Neural cell (in vitro differentiated cells): ENCODE data around the gene TSPAN11. TPM values are rescaled to one million over a fixed set of nuclear protein-coding genes. Genes with fewer than 3 reads are reported as not detected.

Experiments
- H2AFZ ChIP-seq: fragments of 200-600, 300-800 bp; sonication (generic), shearing (Covaris generic); 2 replicates; pipeline ENCODE4 v1.6.0; 2014; ENCODE audit warnings: low read depth, mild to moderate bottlenecking, antibody characterized with exemption, low read length, moderate library complexity
- H3F3A ChIP-seq: fragments of 200-600 bp; shearing (Covaris generic); 2 replicates; pipeline ENCODE4 v1.6.1; 2016; ENCODE audit warnings: mild to moderate bottlenecking, moderate library complexity, mixed read lengths, antibody characterized with exemption, low read length; ENCODE audit not compliant: insufficient read depth, poor library complexity, severe bottlenecking
- H3K27ac ChIP-seq: fragments of 200-600, 300-800 bp; sonication (generic), shearing (Covaris generic); 2 replicates; pipeline ENCODE4 v1.5.1; 2014; ENCODE audit warnings: mild to moderate bottlenecking, low read length, moderate library complexity
- H3K27me3 ChIP-seq: fragments of 300-800, 200-600 bp; sonication (generic), shearing (Covaris generic); 2 replicates; pipeline ENCODE4 v1.6.0; 2014; ENCODE audit warnings: mild to moderate bottlenecking, low read depth, low read length, moderate library complexity; ENCODE audit not compliant: insufficient read depth
- H3K36me3 ChIP-seq: fragments of 300-800, 200-600 bp; sonication (generic), shearing (Covaris generic); 2 replicates; pipeline ENCODE4 v1.5.1; 2014; ENCODE audit warnings: mild to moderate bottlenecking, antibody characterized with exemption, low read length, moderate library complexity; ENCODE audit not compliant: insufficient read depth
- H3K4me2 ChIP-seq: fragments of 300-800, 200-600 bp; sonication (generic), shearing (Covaris generic); 2 replicates; pipeline ENCODE4 v1.6.0; 2014; ENCODE audit warnings: mild to moderate bottlenecking, low read length
- H3K4me3 ChIP-seq: fragments of 300-800, 200-600 bp; sonication (generic), shearing (Covaris generic); 2 replicates; pipeline ENCODE4 v1.5.1; 2014; ENCODE audit warnings: mild to moderate bottlenecking, low read length, moderate library complexity
- H3K79me2 ChIP-seq: fragments of 200-600 bp; shearing (Covaris generic); replicated peaks from 2 replicates; pipeline ENCODE4 v1.6.0; 2014; ENCODE audit warnings: mild to moderate bottlenecking, low read length, moderate library complexity; ENCODE audit not compliant: insufficient read depth
- H3K9ac ChIP-seq: fragments of 300-800, 200-600 bp; sonication (generic), shearing (Covaris generic); 2 replicates; pipeline ENCODE4 v1.6.1; 2016; ENCODE audit warnings: mild to moderate bottlenecking, low read length, mixed read lengths
- H3K9me2 ChIP-seq: fragments of 200-600 bp; shearing (Covaris generic); 2 replicates; pipeline ENCODE4 v1.6.1; 2016; ENCODE audit warnings: mild to moderate bottlenecking, low read length, mixed read lengths; ENCODE audit not compliant: insufficient read depth
- H3K9me3 ChIP-seq: fragments of 200-600, 300-800 bp; sonication (generic), shearing (Covaris generic); 2 replicates; pipeline ENCODE4 v1.6.1; 2016; ENCODE audit warnings: mild to moderate bottlenecking, mixed run types, low read length, moderate library complexity, mixed read lengths
- H4K20me1 ChIP-seq: fragments of 200-600 bp; shearing (Covaris generic); 2 replicates; pipeline ENCODE4 v1.6.1; 2016; ENCODE audit warnings: mild to moderate bottlenecking, mixed run types; ENCODE audit not compliant: insufficient read depth
- EP300 ChIP-seq: fragments of 450-650 bp; conservative IDR thresholded peaks from 2 replicates; pipeline ENCODE4 v1.6.1; 2014; ENCODE audit warnings: antibody characterized with exemption, mild to moderate bottlenecking, moderate library complexity; ENCODE audit not compliant: poor library complexity, severe bottlenecking
- EZH2 ChIP-seq: fragments of 200-600, 300-800 bp; shearing (Covaris generic), sonication (generic); IDR thresholded peaks from 2 replicates; pipeline ENCODE4 v1.6.1; 2014; ENCODE audit warnings: antibody characterized with exemption, low read length, borderline replicate concordance, mild to moderate bottlenecking; ENCODE audit not compliant: insufficient read depth, poor library complexity, severe bottlenecking
- MXI1 ChIP-seq: fragments of 450-650 bp; conservative IDR thresholded peaks from 2 replicates; pipeline ENCODE4 v1.6.1; 2014; ENCODE audit warnings: antibody characterized with exemption, mild to moderate bottlenecking; ENCODE audit not compliant: poor library complexity, severe bottlenecking
- POLR2AphosphoS5 ChIP-seq: IDR thresholded peaks from 2 replicates; pipeline ENCODE4 v1.6.1; 2012
- RAD21 ChIP-seq: fragments of 450-650 bp; conservative IDR thresholded peaks from 2 replicates; pipeline ENCODE4 v1.6.1; 2014; ENCODE audit warnings: antibody characterized with exemption, mild to moderate bottlenecking, moderate library complexity
- REST ChIP-seq: IDR thresholded peaks from 2 replicates; pipeline ENCODE4 v1.6.1; 2012; ENCODE audit warnings: borderline replicate concordance
- SMC3 ChIP-seq: fragments of 450-650 bp; conservative IDR thresholded peaks from 2 replicates; pipeline ENCODE4 v1.6.1; 2014; ENCODE audit warnings: antibody characterized with exemption, mild to moderate bottlenecking, moderate library complexity; ENCODE audit not compliant: poor library complexity
- TAF1 ChIP-seq: IDR thresholded peaks from 2 replicates; pipeline ENCODE4 v1.6.1; 2012; ENCODE audit warnings: low read depth
- polyA plus RNA-seq: library from polyadenylated mRNA; depleted of rRNA; stranded (reverse); fragments of >200 nt; gene quantifications from 2 replicates; pipeline ENCODE4 v1.2.3, GENCODE V29; 2014
- TF ChIP-seq, protein P1 (sequence below): fragments of 450-650 bp; IDR thresholded peaks from 2 replicates; pipeline ENCODE4 v1.5.1; 2014; ENCODE audit warnings: antibody characterized with exemption, mild to moderate bottlenecking, moderate library complexity; ENCODE audit not compliant: poor library complexity, severe bottlenecking

The TSPAN11 gene
- polyA plus RNA-seq, 1 donor from 2014 or later: 5.6 TPM

- H3K9me2 ChIP-seq: no peaks in the 10 kb centered on the region
- no peaks in the 10 kb centered on the region for H3K79me2 ChIP-seq
- H3K9me3 ChIP-seq: no peaks in the 10 kb centered on the region
- H3K4me3 ChIP-seq: no peak overlapping the region
- no peaks in the 10 kb centered on the region for H3K27me3 ChIP-seq
- no peak overlapping the region for H3K9ac ChIP-seq
- no peaks in the 10 kb centered on the region for H3F3A ChIP-seq
- no peak overlapping the region for H3K4me2 ChIP-seq
- H2AFZ ChIP-seq: no peak overlapping the region
- H4K20me1 ChIP-seq: no peaks in the 10 kb centered on the region
- no peak for TF ChIP-seq RAD21
- no peak for TF ChIP-seq TAF1
- TF ChIP-seq, protein P1, sequence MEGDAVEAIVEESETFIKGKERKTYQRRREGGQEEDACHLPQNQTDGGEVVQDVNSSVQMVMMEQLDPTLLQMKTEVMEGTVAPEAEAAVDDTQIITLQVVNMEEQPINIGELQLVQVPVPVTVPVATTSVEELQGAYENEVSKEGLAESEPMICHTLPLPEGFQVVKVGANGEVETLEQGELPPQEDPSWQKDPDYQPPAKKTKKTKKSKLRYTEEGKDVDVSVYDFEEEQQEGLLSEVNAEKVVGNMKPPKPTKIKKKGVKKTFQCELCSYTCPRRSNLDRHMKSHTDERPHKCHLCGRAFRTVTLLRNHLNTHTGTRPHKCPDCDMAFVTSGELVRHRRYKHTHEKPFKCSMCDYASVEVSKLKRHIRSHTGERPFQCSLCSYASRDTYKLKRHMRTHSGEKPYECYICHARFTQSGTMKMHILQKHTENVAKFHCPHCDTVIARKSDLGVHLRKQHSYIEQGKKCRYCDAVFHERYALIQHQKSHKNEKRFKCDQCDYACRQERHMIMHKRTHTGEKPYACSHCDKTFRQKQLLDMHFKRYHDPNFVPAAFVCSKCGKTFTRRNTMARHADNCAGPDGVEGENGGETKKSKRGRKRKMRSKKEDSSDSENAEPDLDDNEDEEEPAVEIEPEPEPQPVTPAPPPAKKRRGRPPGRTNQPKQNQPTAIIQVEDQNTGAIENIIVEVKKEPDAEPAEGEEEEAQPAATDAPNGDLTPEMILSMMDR: no peak
- no peak for TF ChIP-seq POLR2AphosphoS5
- no peak for TF ChIP-seq SMC3
- no peak for TF ChIP-seq MXI1
- no peak for TF ChIP-seq EP300
- TF ChIP-seq EZH2: no peak
- no peak for TF ChIP-seq REST
- no peaks in the 10 kb centered on the region for H3K36me3 ChIP-seq
- H3K27ac ChIP-seq: no peak overlapping the region
Measured at GRCh38 chr12:31008241-31008761, 81.8 kb downstream of the TSPAN11 start.

GRCh38 chr12:31008961-31009840 lies 82.7 kb downstream of the TSPAN11 start:
- Histone ChIP-seq H3K4me2 (no peak overlapping the region), H3K79me2 (no peaks in the 10 kb centered on the region), H4K20me1 (no peaks in the 10 kb centered on the region), H2AFZ (no peak overlapping the region), H3K36me3 (no peaks in the 10 kb centered on the region), H3K27me3 (no peaks in the 10 kb centered on the region), H3K9me2 (no peaks in the 10 kb centered on the region), H3K9me3 (no peaks in the 10 kb centered on the region), H3K9ac (no peak overlapping the region), H3K4me3 (no peak overlapping the region), H3K27ac (no peak overlapping the region), H3F3A (no peaks in the 10 kb centered on the region)
- TF ChIP-seq MXI1 (no peak), REST (no peak), EP300 (no peak), EZH2 (no peak), RAD21 (no peak), POLR2AphosphoS5 (no peak), SMC3 (no peak), TAF1 (no peak)
- TF ChIP-seq, protein P1: no peak
